HG03521 (cell line): ENCODE data around the gene PSENEN.
A peak's percentile ranks its signal among the peaks of the same experiment; 100 is the strongest.
"Not testable (repeated sequence)": the region's sequence is repeated elsewhere in the genome, so short reads cannot be mapped to it uniquely, and the experiment has no call there.

ENCODE experiments used
- ATAC-seq: cut with Tn5 transposase; IDR thresholded peaks from one replicate; pipeline ENCODE4 v1.9.1; 2021; ENCODE audit warnings: mild to moderate bottlenecking, moderate library complexity; ENCODE audit not compliant: unreplicated experiment

The PSENEN gene

GRCh38 chr19:35768082-35768421 is 22.6 kb downstream of the PSENEN start:
- ATAC-seq = no peak

- ATAC-seq = not testable (repeated sequence)
Measured at GRCh38 chr19:35772362-35772761, 26.9 kb downstream of the PSENEN start.

- no peak for ATAC-seq
Measured at GRCh38 chr19:35773020-35773806, 27.8 kb downstream of the PSENEN start.

GRCh38 chr19:35774274-35775045 is 29.0 kb downstream of the PSENEN start:
- ATAC-seq = no peak

- ATAC-seq = no peak
Measured at GRCh38 chr19:35775046-35775297, 29.5 kb downstream of the PSENEN start.

- peak; percentile 93 for ATAC-seq
Measured at GRCh38 chr19:35775298-35776101, 30.0 kb downstream of the PSENEN start, which contains the start of gene ARHGAP33. Gene ARHGAP33 (plus strand): TSS chr19:35775564. CDS start chr19:35775659, 95 bp downstream.

GRCh38 chr19:35776102-35776788 is 30.8 kb downstream of the PSENEN start:
- no peak for ATAC-seq

- ATAC-seq = no peak
Measured at GRCh38 chr19:35777086-35777841, 31.8 kb downstream of the PSENEN start.

GRCh38 chr19:35777961-35778360 is 32.5 kb downstream of the PSENEN start:
- no peak for ATAC-seq

- no peak for ATAC-seq
Measured at GRCh38 chr19:35779033-35779432, 33.6 kb downstream of the PSENEN start.

- ATAC-seq = no peak
Measured at GRCh38 chr19:35780058-35780457, 34.6 kb downstream of the PSENEN start.

- no peak for ATAC-seq
Measured at GRCh38 chr19:35780717-35781116, 35.3 kb downstream of the PSENEN start.

GRCh38 chr19:35781650-35782049 is 36.2 kb downstream of the PSENEN start:
- no peak for ATAC-seq

GRCh38 chr19:35782589-35782988 is 37.1 kb downstream of the PSENEN start:
- no peak for ATAC-seq

- no peak for ATAC-seq
Measured at GRCh38 chr19:35783469-35784434, 38.3 kb downstream of the PSENEN start.

- ATAC-seq = no peak
Measured at GRCh38 chr19:35784503-35785338, 39.3 kb downstream of the PSENEN start.

GRCh38 chr19:35785339-35785627 is 39.8 kb downstream of the PSENEN start:
- ATAC-seq = no peak

- no peak for ATAC-seq
Measured at GRCh38 chr19:35786299-35787160, 41.1 kb downstream of the PSENEN start.
